HPDE6-E6E7 (cell line): Measurements from ENCODE around the gene IL15.
A peak's percentile ranks its signal among the peaks of the same experiment; 100 is the strongest.
"Not testable (repeated sequence)": the region's sequence is repeated elsewhere in the genome, so short reads cannot be mapped to it uniquely, and the experiment has no call there.

Source experiments
- DNase-seq: peaks from one replicate; pipeline ENCODE4 v3.0.0; 2011; ENCODE audit warnings: missing footprints; ENCODE audit errors: extremely low spot score

IL15 gene

DNA sequence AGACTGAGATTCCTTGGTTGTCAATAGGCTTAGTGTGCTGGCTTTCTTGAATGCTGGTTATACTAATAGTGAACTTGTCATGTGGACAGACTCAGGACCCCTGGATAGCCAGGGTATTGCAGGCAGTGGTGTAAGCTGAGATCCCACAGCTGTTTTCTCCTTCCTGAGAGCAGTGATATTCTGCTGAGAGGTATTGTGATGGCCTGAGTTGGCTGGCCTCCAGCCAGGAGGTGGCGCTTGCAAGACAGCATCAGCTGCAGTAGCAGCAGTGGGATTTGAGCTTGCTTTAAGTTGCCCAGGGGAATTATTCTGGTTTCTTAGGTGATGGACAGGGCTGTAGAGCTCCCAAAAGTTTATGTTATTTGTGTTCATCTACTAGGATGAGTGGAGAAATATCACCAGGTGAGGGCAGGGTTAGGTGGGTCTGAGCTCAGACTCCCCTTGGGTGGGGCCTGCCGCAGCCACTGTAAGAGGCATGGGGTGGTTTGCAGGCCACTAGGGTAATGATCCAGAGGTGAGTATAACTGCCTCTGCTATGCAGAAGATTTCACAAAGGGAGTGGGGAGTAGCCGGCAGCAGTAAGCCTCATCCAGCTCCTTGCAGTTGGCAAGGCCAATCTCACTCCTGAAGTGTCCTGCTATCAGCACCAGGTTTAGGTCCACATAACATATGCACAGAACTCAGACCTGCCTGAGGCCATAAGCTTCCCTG lies 66.2 kb downstream of the IL15 start:
- DNase-seq, result no peak

- no peak for DNase-seq
Observed at GRCh38 chr4:141703497-141703896, 67.1 kb downstream of the IL15 start.

DNA sequence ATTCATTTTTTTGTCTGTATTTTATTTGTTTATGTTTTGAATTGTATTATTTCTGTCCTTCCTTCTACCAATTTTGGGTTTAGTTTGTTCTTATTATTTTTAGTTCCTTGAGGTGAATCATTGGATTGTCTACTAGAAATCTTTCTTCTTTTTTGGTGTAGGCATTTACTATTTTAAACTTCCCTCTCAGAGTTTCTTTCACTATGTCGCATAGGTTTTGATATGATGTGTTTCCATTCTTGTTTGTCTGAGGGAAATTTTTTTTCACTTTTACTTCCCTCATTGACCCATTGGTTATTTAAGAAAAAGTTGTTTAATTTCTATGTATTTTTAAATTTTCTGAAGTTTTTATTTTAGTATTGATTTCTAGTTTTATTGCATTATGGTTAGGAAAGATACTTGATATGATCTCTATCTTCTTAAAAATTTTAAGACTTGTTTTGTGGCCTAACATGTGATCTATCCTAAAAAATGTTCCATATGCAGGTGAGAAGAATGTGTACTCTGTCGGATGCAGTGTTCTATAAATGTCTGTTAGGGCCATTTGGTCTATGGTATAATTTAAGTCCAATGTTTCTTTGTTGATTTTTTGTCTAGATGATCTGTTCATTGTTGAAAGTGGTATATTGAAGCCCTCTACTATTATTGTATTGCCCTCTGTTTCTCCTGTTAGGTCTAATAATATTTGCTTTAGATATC lies 68.8 kb downstream of the IL15 start:
- no peak for DNase-seq

- no peak for DNase-seq
Observed at GRCh38 chr4:141705747-141706377, 69.5 kb downstream of the IL15 start.

- DNase-seq, result no peak
Observed at GRCh38 chr4:141706445-141706844, 70.1 kb downstream of the IL15 start.

DNA sequence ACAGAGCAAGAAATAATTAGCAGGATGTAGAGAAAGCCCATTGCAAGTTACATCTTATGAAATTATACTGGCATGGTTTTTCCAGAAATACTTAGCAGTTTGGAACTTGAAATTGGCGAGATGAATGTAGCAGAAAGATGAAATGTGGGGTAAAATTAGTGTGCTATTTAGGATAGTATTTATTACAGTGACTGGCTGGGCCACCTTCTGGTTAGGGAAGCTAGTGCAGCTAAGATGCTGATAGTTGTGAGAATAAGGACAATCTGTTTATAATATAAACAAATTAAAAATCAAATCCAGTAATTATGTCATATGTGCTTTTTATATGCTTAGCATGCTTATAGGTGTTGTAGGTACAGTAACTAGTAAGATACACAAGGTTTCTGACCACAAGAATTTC lies 74.8 kb downstream of the IL15 start:
- DNase-seq, result no peak

DNA sequence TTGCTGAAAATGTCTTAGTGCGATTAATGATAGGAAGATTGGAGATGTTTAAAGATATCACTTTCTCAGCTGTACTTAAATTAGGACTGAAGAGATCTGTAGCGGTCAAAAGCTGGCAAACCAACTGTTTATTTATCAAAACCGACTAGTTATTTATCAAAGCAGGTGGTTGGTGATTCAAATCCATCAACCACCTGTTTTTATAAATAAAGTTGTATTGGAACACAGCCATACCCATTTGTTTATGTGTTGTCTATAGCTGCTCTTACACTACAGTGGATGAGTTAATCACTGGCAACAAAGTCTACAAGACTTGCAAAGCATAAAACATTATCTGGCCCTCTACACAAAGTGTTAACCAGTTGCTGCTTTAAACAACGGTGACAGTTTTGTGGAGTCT lies 76.8 kb downstream of the IL15 start:
- no peak for DNase-seq

DNA sequence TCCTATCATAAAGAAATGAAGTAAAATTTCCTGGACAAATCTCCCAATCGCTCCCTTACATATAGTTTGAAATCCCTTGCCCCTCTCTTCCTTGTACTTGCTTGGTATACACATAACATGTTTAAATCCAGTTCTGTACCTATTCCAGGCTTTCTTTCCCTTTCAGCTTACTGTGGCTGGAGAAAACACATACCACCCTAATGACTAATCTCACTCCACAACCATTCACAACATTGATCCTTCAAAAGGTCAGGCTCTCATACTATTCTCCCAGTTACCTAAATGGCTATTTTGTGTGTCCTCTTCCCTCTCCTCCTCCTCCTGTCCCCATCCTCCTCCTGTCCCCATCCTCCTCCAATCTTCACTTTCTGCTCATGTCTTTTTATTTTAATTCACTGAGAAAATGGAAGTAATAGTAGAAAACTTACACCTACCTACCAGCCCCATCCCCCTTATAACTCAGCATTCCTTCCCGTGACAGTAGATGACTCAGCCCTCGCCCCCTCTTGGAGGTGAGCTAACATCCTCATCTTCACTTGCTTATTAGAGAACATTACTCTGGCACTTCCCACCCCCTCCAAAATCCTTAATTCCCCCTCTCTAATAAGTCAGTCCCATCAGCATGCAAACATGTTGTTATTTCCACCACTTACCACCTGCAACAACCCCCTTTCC lies 77.5 kb downstream of the IL15 start:
- DNase-seq, result peak; percentile 33

DNA sequence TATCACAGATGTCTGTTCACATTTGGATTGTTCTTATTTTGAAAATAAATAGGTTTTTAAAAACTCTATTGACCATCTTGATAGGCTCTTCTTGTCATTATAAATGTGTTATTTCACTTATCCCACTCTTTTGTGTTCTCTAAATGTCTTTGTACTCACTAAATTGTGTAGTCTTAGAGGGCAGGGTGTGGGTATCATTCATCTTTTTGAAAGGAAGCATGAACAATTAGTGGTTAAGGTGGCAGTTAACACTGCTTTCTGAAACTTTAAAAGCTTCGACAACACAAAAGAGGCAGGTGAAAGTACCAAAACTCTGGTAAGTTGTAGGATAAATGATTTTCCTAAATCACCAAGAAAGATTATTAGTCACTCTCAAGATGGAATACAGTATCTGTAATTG lies 83.2 kb downstream of the IL15 start:
- DNase-seq, result no peak

DNA sequence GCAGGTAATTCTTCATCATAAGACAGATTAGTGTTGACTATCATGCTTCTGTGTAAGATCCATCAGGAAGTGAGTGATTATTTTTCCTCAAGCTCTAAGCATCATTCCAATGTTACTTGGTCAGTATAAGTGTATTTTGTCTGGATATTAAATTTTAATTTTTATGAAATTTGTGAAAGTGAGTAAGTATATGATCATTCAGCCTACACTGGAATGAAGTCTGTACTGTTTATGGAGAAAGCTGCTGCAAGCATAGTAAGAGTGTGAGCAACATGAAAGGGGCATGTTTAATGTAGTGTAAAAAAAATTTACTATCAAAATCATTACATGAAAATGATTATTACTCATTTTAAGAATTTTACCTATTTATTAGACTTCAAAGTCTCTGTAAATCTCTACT lies 84.8 kb downstream of the IL15 start:
- DNase-seq, result no peak

DNA sequence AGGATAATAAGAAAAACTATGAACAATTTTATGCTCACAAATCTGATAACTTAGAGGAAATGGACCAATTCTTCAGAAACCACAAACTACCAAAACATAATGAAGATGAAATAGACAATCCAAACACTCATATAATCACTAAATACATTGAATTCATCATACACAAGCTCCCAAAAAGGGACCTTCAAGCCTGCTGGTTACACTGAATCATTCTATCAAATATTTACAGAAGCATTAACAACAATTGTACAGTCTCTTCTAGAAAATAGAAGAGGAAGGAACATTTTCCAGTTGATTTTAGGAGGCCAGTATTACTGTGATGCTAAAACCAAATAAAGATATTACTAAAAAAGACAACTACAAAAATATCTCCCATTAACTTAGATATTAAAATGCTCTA lies 88.3 kb downstream of the IL15 start:
- DNase-seq, result no peak

GRCh38 chr4:141727420-141727819 lies 91.0 kb downstream of the IL15 start:
- DNase-seq, result no peak

- DNase-seq, result no peak
Observed at GRCh38 chr4:141730805-141731204, 94.4 kb downstream of the IL15 start.

GRCh38 chr4:141731481-141731880 lies 95.1 kb downstream of the IL15 start:
- DNase-seq, result no peak

DNA sequence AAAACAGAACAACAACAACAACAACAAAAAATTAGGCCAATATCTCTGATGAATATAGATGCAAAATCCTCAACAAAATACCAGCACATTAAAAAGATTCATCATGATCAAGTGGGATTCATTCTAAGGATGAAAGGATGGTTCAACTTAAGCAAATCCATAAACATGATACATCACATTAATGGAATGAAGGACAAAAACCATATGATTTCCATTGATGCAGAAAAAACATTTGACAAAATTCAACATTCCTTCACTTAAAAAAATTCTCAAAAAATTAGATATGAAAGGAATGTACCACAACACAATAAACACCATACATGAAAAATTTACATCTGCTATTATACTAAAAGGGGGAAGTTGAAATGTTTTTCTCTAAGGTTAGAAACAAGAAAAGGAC lies 103.3 kb downstream of the IL15 start:
- no peak for DNase-seq

DNA sequence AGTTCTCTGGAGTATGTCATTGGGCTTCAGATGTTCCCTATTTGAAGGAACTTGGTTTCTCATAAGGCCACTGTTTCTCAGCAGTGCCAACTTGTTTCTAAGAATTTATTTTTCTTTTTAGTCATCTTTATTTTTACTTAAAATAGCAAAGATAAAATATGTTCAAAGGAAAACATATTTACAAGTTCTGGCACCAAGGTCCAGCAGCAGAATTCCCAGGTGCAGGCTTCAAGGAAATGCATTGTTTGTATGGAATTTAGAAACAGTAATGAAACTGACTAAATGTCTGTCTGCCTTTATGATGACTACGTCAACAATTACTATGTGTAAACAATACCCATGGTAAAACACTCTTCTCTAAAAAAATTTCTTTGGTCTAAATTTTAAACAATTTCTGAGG lies 109.6 kb downstream of the IL15 start:
- DNase-seq, result no peak

GRCh38 chr4:141751806-141752205 lies 115.4 kb downstream of the IL15 start:
- DNase-seq, result not testable (repeated sequence)

DNA sequence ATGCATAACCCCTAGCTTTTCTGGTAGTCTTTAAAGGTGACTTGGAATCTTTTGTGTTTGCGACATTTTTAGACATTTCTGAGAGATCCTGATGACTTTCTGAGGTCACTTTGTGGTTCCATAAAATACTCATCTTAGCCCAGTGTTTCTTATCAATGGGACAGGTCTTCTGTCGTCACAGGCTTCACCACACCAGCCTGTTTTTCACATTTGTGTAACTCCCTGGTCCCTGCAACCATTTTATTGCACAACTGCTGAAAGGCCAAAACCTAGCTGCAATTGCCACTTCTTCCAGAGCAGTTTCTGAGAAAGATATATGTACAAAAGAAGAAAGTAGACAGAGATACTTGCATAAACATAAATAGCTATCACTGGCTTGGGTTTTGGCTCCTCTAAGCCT lies 120.9 kb downstream of the IL15 start:
- DNase-seq, result no peak

GRCh38 chr4:141759796-141760425 lies 123.5 kb downstream of the IL15 start:
- DNase-seq, result peak; percentile 11

DNA sequence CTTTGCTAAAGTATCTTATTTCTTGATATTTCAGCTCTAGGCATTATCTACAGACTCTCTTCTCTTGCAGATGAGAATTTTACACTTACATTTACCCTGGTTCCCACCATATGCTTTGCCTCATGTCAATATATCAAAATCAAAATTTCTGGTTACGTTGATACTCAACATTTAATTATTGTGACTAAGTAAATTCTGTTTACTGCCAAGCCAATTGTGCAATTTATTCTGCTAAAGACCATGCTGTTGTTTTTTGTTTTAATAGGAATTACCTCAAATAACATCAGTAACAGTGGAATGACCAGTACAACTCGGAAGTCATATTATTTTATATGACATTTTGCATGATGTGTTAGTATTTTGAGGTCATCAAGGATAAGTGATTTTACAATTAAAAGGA lies 125.5 kb downstream of the IL15 start:
- DNase-seq, result no peak

GRCh38 chr4:141763374-141763773 lies 127.0 kb downstream of the IL15 start:
- DNase-seq, result no peak

DNA sequence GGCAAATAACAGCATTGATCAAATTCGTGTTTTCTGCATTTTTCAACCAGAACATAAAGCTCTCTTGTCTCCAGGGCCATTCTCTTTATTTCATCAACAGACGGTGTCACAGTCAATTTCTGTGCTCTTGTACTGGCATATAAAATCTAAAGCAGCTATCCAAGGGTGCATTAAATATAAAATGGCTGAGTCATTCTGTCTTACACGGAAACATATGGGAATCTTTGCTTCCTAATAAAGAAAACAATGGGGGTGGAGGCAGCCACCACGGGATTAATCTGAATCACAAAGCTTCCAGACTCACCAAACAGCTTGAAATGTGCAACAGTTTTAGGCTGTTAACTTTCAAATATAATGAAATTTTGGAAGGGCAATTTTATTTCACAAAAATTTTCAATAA lies 132.6 kb downstream of the IL15 start:
- DNase-seq, result peak; percentile 20
